Omental fat pad (tissue), 4 donors: ENCODE measurements around the gene CYP2J2. TPM values are rescaled to one million over a fixed set of nuclear protein-coding genes. Genes with fewer than 3 reads are reported as not detected.
"Not testable (repeated sequence)": the region's sequence is repeated elsewhere in the genome, so short reads cannot be mapped to it uniquely, and the experiment has no call there.

Experiments used
- ATAC-seq: fragments of 150-250 bp; one replicate; pipeline ENCODE4 v1.9.1; 2016; ENCODE audit warnings: mild to moderate bottlenecking, moderate library complexity; ENCODE audit not compliant: low FRiP score
- DNase-seq: peaks from one replicate; pipeline ENCODE4 v3.0.0-alpha.2; 2019; ENCODE audit warnings: low spot score
- CTCF ChIP-seq, 3 donors: fragments of 450-650 bp; IDR thresholded peaks; one replicate each; pipeline ENCODE4 v1.5.1; 2016 to 2017; ENCODE audit warnings: antibody characterized with exemption in 3 of 3, mild to moderate bottlenecking in 3 of 3, moderate library complexity in 2 of 3
- total RNA-seq, 4 donors: library from RNA; depleted of rRNA; stranded (reverse); fragments of >200 nt; gene quantifications; one replicate each; pipeline ENCODE4 v1.1.0, GENCODE V29; 2016

Gene CYP2J2
- total RNA-seq, 4 donors from 2014 or later = 2.3 to 5.2 (median 2.9) TPM; not detected in 1

- TF ChIP-seq CTCF (IDR thresholded peaks at IDR 0.05) = no peak
These were observed 8.8 kb downstream of the CYP2J2 start for GRCh38 chr1:59917785-59918180.

GRCh38 chr1:59917026-59917784, 9.4 kb downstream of the CYP2J2 start:
- TF ChIP-seq CTCF (IDR thresholded peaks at IDR 0.05) = no peak
- DNase-seq (no peak), ATAC-seq (no peak)

More at GRCh38 chr1:59917785-59918180, 8.8 kb downstream of the CYP2J2 start:
- DNase-seq (no peak), ATAC-seq (no peak)

- no peak for TF ChIP-seq CTCF (IDR thresholded peaks at IDR 0.05)
- DNase-seq (no peak), ATAC-seq (no peak)
These were observed 11.1 kb downstream of the CYP2J2 start for GRCh38 chr1:59915516-59915915.

- not testable (repeated sequence) for DNase-seq, ATAC-seq
These were observed 11.7 kb downstream of the CYP2J2 start for GRCh38 chr1:59914791-59915286.

- DNase-seq = no peak
- TF ChIP-seq CTCF (IDR thresholded peaks at IDR 0.05) = no peak
- no peak for ATAC-seq
These were observed 17.9 kb downstream of the CYP2J2 start for GRCh38 chr1:59908682-59909081.

- ATAC-seq (no peak), DNase-seq (no peak)
- no peak for TF ChIP-seq CTCF (IDR thresholded peaks at IDR 0.05)
These were observed 18.5 kb downstream of the CYP2J2 start for GRCh38 chr1:59908084-59908483.

- TF ChIP-seq CTCF (IDR thresholded peaks at IDR 0.05) = no peak
- DNase-seq = no peak
- no peak for ATAC-seq
These were observed 19.6 kb downstream of the CYP2J2 start for GRCh38 chr1:59906931-59907330.
